HCT116 (cell line): Measurements from ENCODE around the gene ADPRHL1. TPM values are rescaled to one million over a fixed set of nuclear protein-coding genes. Genes with fewer than 3 reads are reported as not detected.

Source experiments
- ATAC-seq: fragments of 200-7000 bp; cut with Tn5 transposase; 2 replicates; pipeline ENCODE4 v1.9.1; 2020; ENCODE audit warnings: mild to moderate bottlenecking, moderate library complexity
- BruUV-seq: library from RNA; stranded (reverse); fragments of 400-500 nt; replicated peaks from 2 replicates; lab custom pipeline; 2021; lab: Mats Ljungman, UMichigan
- CTCF ChIA-PET: fragments of 300-600 bp; sonication (Branson Sonifier 250); formaldehyde crosslinking; loops from one replicate; lab custom pipeline; 2021; ENCODE audit warnings: antibody characterized with exemption; lab: Charles Lee
- POLR2A ChIA-PET: fragments of 300-600, 350-600 bp; sonication (Branson Sonifier 250); formaldehyde crosslinking; loops from one replicate; lab custom pipeline; 2021; ENCODE audit warnings: antibody characterized with exemption; lab: Charles Lee
- RAD21 ChIA-PET, 2 experiments: fragments of 300-600 bp; sonication (Branson Sonifier 250); formaldehyde crosslinking; loops; one replicate each; lab custom pipeline; 2023; ENCODE audit warnings: low total read pairs in 2 of 2; ENCODE audit not compliant: uncharacterized antibody in 2 of 2, unreplicated experiment in 2 of 2, low non-redundant PET in 1 of 2; lab: Charles Lee
- DNase-seq: peaks from one replicate; pipeline ENCODE4 v3.0.0-alpha.2; 2010; ENCODE audit warnings: low read depth, low spot score
- H2AFZ ChIP-seq: fragments of 200-600 bp; shearing (Covaris generic), sonication (generic); 2 replicates; pipeline ENCODE4 v1.6.1; 2017; ENCODE audit warnings: low read depth, mixed run types, mixed read lengths, antibody characterized with exemption, low read length; ENCODE audit not compliant: poor library complexity, severe bottlenecking
- H3K27ac ChIP-seq: 2 replicates; pipeline ENCODE4 v1.5.1; 2012; ENCODE audit warnings: low read depth, low read length
- H3K27me3 ChIP-seq: fragments of 200-600 bp; sonication (generic); 2 replicates; pipeline ENCODE4 v1.6.1; 2016; ENCODE audit warnings: mixed run types, low read length, mixed read lengths; ENCODE audit not compliant: insufficient read depth
- H3K36me3 ChIP-seq, 2 experiments: fragments of 200-500 bp in 1 of 2; fragments of 200-600 bp in 1 of 2; sonication (Bioruptor generic) in 1 of 2; sonication (generic) in 1 of 2; 2 replicates each; pipeline versions ENCODE4 v1.5.1 to v1.6.1; 2014 to 2016; ENCODE audit warnings: low read length in 2 of 2, inconsistent platforms in 1 of 2, mixed read lengths in 1 of 2, mixed run types in 1 of 2; ENCODE audit not compliant: insufficient read depth in 2 of 2, control insufficient read depth in 1 of 2
- H3K4me1 ChIP-seq, 2 experiments: fragments of 200-600 bp in 1 of 2; sonication (generic) in 1 of 2; 2 replicates each; pipeline versions ENCODE4 v1.5.1 to v1.6.1; 2012 to 2017; ENCODE audit warnings: low read length in 2 of 2, inconsistent platforms in 1 of 2, mild to moderate bottlenecking in 1 of 2, mixed read lengths in 1 of 2, mixed run types in 1 of 2, moderate library complexity in 1 of 2; ENCODE audit not compliant: insufficient read depth in 2 of 2, control insufficient read depth in 1 of 2
- H3K4me2 ChIP-seq: fragments of 200-600 bp; sonication (generic); 2 replicates; pipeline ENCODE4 v1.6.1; 2017; ENCODE audit warnings: mixed run types, low read length, mixed read lengths
- H3K4me3 ChIP-seq, 2 experiments: fragments of 200-600 bp in 1 of 2; sonication (generic) in 1 of 2; replicated peaks in 1 of 2; 2 replicates each; pipeline ENCODE4 v1.5.1; 2011 to 2016; ENCODE audit warnings: low read length in 2 of 2, control low read depth in 1 of 2, low read depth in 1 of 2, mild to moderate bottlenecking in 1 of 2, mixed read lengths in 1 of 2, mixed run types in 1 of 2
- H3K79me2 ChIP-seq: fragments of 200-600 bp; sonication (generic); 2 replicates; pipeline ENCODE4 v1.6.1; 2017; ENCODE audit warnings: mild to moderate bottlenecking, mixed run types, low read length, moderate library complexity, mixed read lengths; ENCODE audit not compliant: insufficient read depth
- H3K9ac ChIP-seq: fragments of 200-600 bp; sonication (generic); 2 replicates; pipeline ENCODE4 v1.6.1; 2016; ENCODE audit warnings: low read length, mixed read lengths
- H3K9me2 ChIP-seq: fragments of 200-600 bp; sonication (generic), shearing (Covaris generic); 2 replicates; pipeline ENCODE4 v1.6.1; 2017; ENCODE audit warnings: mixed run types, mild to moderate bottlenecking, moderate library complexity; ENCODE audit not compliant: insufficient read depth
- H3K9me3 ChIP-seq, 2 experiments: fragments of 200-500 bp in 1 of 2; fragments of 200-600 bp in 1 of 2; sonication (Bioruptor generic) in 1 of 2; sonication (generic) in 1 of 2; 2 replicates each; pipeline ENCODE4 v1.6.1; 2014 to 2017; ENCODE audit warnings: low read length in 2 of 2, mixed read lengths in 2 of 2, inconsistent platforms in 1 of 2, low read depth in 1 of 2, mild to moderate bottlenecking in 1 of 2, mixed run types in 1 of 2, moderate library complexity in 1 of 2; ENCODE audit not compliant: control insufficient read depth in 1 of 2, insufficient read depth in 1 of 2
- H4K20me1 ChIP-seq: fragments of 200-600 bp; sonication (generic), shearing (Covaris generic); 2 replicates; pipeline ENCODE4 v1.6.1; 2017; ENCODE audit warnings: mixed run types, mild to moderate bottlenecking, moderate library complexity; ENCODE audit not compliant: insufficient read depth
- CBX3 ChIP-seq: IDR thresholded peaks from 2 replicates; pipeline ENCODE4 v1.6.1; 2012; ENCODE audit warnings: low read depth
- CEBPB ChIP-seq: IDR thresholded peaks from 2 replicates; pipeline ENCODE4 v1.6.1; 2012; ENCODE audit warnings: low read depth
- EGR1 ChIP-seq: IDR thresholded peaks from 2 replicates; pipeline ENCODE4 v1.6.1; 2012; ENCODE audit warnings: low read depth
- EZH2 ChIP-seq: fragments of 200-600 bp; sonication (generic); IDR thresholded peaks from 2 replicates; pipeline ENCODE4 v1.6.1; 2017; ENCODE audit warnings: antibody characterized with exemption, mixed run types
- EZH2phosphoT487 ChIP-seq: fragments of 200-600 bp; IDR thresholded peaks from 2 replicates; pipeline ENCODE4 v1.6.1; 2018; ENCODE audit warnings: antibody characterized with exemption, borderline replicate concordance
- FOSL1 ChIP-seq: IDR thresholded peaks from 2 replicates; pipeline ENCODE4 v1.6.1; 2012; ENCODE audit warnings: low read depth
- JUND ChIP-seq: IDR thresholded peaks from 2 replicates; pipeline ENCODE4 v1.6.1; 2012
- POLR2A ChIP-seq: IDR thresholded peaks from 2 replicates; pipeline ENCODE4 v1.7.0; 2011; ENCODE audit warnings: borderline replicate concordance; ENCODE audit not compliant: insufficient read depth, insufficient read length; ENCODE audit errors: extremely low read depth
- POLR2AphosphoS5 ChIP-seq: IDR thresholded peaks from 2 replicates; pipeline ENCODE4 v1.6.1; 2011; ENCODE audit warnings: mild to moderate bottlenecking, low read depth, low read length, moderate library complexity
- RAD21 ChIP-seq: IDR thresholded peaks from 2 replicates; pipeline ENCODE4 v1.6.1; 2012; ENCODE audit warnings: low read depth, mild to moderate bottlenecking
- SIN3A ChIP-seq: IDR thresholded peaks from 2 replicates; pipeline ENCODE4 v1.6.1; 2012; ENCODE audit warnings: low read depth
- SRF ChIP-seq: IDR thresholded peaks from 2 replicates; pipeline ENCODE4 v1.6.1; 2012; ENCODE audit warnings: low read depth
- TCF7L2 ChIP-seq: IDR thresholded peaks from 2 replicates; pipeline ENCODE4 v1.7.0; 2011; ENCODE audit warnings: borderline replicate concordance, inconsistent platforms; ENCODE audit not compliant: insufficient read depth, insufficient read length; ENCODE audit errors: extremely low read depth
- ZFX ChIP-seq: fragments of 450-650 bp; IDR thresholded peaks from 2 replicates; pipeline ENCODE4 v1.6.1; 2017
- ZNF274 ChIP-seq: fragments of 200-500 bp; sonication (Bioruptor generic); IDR thresholded peaks from 2 replicates; pipeline ENCODE4 v1.6.1; 2014; ENCODE audit warnings: mild to moderate bottlenecking, low read depth, low read length, inconsistent platforms
- intact Hi-C: fragments of 100-400 bp; cut with micrococcal nuclease; formaldehyde crosslinking; loops from 2 replicates; pipeline ENCODE4 v1.10.0; 2022
- total RNA-seq: library from RNA; stranded (reverse); gene quantifications from one replicate; pipeline ENCODE4 v1.2.1, GENCODE V29; 2021; ENCODE audit not compliant: unreplicated experiment
- TF ChIP-seq, protein P1 (sequence below), 3 experiments: fragments of 200-600 bp in 1 of 3; sonication (generic) in 1 of 3; IDR thresholded peaks in 2 of 3; conservative IDR thresholded peaks in 1 of 3; 2 replicates each; pipeline ENCODE4 v1.5.1; 2012 to 2017; ENCODE audit warnings: low read depth in 2 of 3, low read length in 2 of 3, antibody characterized with exemption in 1 of 3, borderline replicate concordance in 1 of 3, control low read depth in 1 of 3, mild to moderate bottlenecking in 1 of 3, mixed read lengths in 1 of 3, mixed run types in 1 of 3, moderate library complexity in 1 of 3; ENCODE audit not compliant: insufficient read depth in 1 of 3
- TF ChIP-seq, protein P2 (sequence below): IDR thresholded peaks from 2 replicates; pipeline ENCODE4 v1.6.1; 2012
- TF ChIP-seq, protein P3 (sequence below): IDR thresholded peaks from 2 replicates; pipeline ENCODE4 v1.6.1; 2012

The ADPRHL1 gene
- total RNA-seq, 1 experiment from 2014 or later, result 12.6 TPM

- Histone ChIP-seq H2AFZ (no peak overlapping the region), H3K4me1 (no peaks in the 10 kb centered on the region), H3K9ac (no peak overlapping the region), H3K4me3 (no peak overlapping the region), H3K4me2 (no peak overlapping the region), H3K9me2 (no peaks in the 10 kb centered on the region), H3K36me3 (peaks cover 8 to 24% of the 10 kb centered on the region in 2 experiments), H3K27me3 (no peaks in the 10 kb centered on the region), H3K27ac (no peak overlapping the region), H3K9me3 (no peaks in the 10 kb centered on the region), H3K79me2 (peaks cover 27% of the 10 kb centered on the region; the same call in 1 of the 2 replicates), H4K20me1 (no peaks in the 10 kb centered on the region)
- DNase-seq (no peak), ATAC-seq (no peak)
- BruUV-seq, result no TSS peak
- intact Hi-C loops, result no loop called here
- TF ChIP-seq, protein P1, sequence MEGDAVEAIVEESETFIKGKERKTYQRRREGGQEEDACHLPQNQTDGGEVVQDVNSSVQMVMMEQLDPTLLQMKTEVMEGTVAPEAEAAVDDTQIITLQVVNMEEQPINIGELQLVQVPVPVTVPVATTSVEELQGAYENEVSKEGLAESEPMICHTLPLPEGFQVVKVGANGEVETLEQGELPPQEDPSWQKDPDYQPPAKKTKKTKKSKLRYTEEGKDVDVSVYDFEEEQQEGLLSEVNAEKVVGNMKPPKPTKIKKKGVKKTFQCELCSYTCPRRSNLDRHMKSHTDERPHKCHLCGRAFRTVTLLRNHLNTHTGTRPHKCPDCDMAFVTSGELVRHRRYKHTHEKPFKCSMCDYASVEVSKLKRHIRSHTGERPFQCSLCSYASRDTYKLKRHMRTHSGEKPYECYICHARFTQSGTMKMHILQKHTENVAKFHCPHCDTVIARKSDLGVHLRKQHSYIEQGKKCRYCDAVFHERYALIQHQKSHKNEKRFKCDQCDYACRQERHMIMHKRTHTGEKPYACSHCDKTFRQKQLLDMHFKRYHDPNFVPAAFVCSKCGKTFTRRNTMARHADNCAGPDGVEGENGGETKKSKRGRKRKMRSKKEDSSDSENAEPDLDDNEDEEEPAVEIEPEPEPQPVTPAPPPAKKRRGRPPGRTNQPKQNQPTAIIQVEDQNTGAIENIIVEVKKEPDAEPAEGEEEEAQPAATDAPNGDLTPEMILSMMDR (IDR thresholded peaks at IDR 0.05 in 2 of 3, conservative IDR thresholded peaks at IDR 0.05 in 1 of 3; ENCODE audit: borderline replicate concordance in 1 of 3, insufficient read depth in 1 of 3, low read depth in 2 of 3, low read length in 2 of 3), result no peak
- TF ChIP-seq, protein P2, sequence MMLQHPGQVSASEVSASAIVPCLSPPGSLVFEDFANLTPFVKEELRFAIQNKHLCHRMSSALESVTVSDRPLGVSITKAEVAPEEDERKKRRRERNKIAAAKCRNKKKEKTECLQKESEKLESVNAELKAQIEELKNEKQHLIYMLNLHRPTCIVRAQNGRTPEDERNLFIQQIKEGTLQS, result no peak
- TF ChIP-seq POLR2A (no peak), RAD21 (no peak), TCF7L2 (no peak), POLR2AphosphoS5 (no peak), CEBPB (no peak), EZH2 (no peak), JUND (no peak), EGR1 (no peak), SRF (no peak), ZFX (no peak), FOSL1 (no peak), EZH2phosphoT487 (no peak), CBX3 (no peak), SIN3A (no peak), ZNF274 (no peak)
- TF ChIP-seq, protein P3, sequence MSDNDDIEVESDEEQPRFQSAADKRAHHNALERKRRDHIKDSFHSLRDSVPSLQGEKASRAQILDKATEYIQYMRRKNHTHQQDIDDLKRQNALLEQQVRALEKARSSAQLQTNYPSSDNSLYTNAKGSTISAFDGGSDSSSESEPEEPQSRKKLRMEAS, result no peak
- ChIA-PET POLR2A (no interaction called here), RAD21 (no interaction called here), CTCF (no interaction called here)
Observed at GRCh38 chr13:113470073-113470472, 16.8 kb upstream of the ADPRHL1 start.
